ENCODE results near the gene STK24.

Gene STK24

DNA sequence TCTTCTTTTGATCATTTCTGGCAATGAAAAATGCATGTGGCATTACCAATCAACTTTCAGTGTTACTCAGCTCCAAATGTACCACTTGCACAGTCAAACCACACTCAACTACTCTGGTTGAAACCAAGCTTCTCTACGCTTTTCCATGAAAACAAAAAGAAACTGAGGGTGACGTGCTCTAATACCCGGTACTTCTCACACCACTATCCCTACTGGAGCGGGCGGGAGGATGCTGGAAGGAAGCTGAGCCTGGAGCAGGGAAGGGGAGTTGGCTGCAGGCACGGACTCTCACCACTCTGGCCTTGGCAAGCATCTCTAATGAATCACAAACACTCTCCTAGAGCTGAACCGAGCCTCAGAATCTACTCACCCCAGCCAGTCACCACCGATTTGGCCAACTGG, 48.2 kb downstream of the STK24 start:
- no peak for DNase-seq

DNA sequence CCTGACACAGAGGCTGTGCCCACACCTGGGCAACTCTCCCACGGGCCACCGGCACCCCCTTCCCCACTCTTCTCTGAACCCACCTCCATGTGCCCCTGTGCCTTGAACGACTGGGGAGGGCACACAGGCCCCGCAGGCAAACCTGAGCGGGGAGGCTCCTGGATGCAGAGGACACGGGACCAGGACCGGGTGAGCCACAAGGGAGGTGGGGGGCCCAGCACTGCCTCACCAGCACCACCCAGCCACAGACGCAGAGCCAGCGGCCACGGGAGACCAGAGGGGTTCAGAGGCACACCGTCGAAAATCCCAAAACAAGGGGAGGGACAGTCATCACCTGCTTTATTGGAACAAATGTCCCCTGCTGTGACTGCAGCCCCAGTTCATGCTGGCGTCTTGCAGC, 49.4 kb downstream of the STK24 start:
- no peak for DNase-seq

DNA sequence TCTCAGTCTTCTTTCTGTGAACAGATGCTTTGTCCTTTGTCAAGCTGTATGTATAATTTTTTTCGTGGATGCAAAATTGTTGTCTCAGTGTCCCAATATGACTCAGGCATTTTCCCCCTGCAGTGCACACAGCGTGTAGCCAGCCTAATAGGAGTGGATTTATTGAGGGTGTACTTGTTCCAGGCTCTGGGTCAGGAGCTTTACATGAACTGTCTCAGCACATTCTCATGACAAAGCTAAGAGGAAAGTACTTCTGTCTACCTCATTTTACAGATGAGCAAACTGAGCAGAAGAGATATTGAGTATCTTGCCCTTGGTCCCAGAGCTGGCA, 50.8 kb downstream of the STK24 start:
- no peak for DNase-seq

DNA sequence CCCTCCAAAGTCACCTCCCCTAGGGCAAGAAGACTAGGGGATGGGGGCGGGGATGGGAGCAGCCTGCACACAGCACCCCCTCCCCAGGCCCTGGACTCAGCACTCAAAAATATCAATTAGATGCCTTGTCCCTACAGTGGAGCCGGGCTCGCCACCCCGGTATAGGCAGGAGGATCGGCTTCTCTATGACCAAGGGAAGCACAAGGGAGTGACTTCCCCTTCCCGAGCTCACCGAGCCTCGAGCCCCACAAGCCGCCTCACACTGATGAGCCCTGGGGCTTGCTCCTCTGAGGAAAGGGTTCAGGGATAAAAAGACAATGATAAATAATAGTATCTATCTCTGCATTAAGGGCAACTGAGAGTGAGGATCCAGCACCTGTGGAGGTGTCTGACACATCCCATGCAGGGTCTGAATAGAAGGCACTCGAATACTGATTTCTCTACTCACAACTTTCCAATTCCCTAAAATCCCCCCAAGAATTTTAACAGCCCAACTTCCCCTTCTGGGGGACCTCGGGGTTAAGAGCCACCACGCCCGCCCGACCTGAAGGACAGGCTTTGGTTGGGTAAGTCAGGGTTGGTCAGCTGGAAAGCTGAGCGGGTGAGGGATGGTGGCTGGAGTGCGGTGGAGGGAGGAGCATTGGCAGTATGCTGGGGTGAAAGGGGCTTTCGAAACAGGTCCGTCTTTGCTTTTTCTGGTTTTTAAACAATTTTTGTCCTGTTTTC, 51.3 kb downstream of the STK24 start:
- no peak for DNase-seq

- DNase-seq = no peak
Observed at GRCh38 chr13:98524793-98525192, 52.1 kb downstream of the STK24 start.

GRCh38 chr13:98524391-98524790, 52.5 kb downstream of the STK24 start:
- DNase-seq = no peak

DNA sequence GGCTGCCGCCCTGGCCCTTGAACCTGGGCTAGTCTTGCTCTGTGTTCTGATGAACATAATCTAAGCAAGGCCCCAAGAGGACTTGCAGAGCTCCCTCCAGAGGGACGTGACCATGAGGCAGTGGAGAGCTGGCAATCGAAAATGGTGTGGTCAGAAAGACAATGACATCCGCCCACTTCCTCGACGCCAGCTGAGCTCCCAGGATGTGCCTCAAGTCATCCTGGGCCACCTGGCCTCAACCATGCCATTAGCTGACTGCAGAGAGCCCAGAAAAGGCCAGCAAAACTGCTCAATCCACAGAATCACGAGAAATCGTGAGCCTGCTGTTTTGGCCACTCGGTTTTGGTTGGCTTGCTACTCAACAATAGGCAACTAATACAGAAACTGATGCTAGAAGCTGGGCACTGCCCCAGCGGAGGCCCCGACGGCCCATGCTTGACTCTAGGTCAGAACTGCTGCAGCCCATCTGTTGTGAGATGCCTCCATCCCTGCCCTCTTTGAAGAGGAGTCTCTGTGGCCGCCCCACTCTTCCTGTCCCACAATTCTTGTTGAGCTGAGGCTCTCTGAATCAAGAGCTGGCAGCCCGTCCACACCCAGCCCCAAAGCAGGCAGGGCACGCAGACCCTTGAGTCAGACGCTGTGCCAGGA, 53.3 kb downstream of the STK24 start:
- DNase-seq = no peak

DNA sequence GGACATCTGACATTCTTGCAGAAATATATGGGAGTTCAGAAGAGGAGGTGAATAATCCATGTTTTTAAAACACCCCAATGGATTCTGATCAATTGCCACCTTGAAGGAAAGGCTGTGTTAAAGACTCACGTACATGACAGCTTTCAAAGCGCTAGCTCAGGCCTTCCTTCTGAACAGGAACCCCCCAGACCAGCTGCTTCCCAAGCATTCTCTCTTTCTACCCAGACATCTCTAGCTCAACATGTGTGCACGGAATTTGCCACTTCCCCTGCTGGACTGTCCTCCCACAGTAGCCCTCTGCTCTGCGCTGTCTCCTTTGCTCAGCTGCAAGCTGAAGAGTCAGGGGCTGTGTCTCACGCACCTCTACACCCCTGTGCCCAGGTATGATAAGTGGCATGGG, 54.5 kb downstream of the STK24 start:
- peak; percentile 12 for DNase-seq

GRCh38 chr13:98521461-98522247, 55.3 kb downstream of the STK24 start:
- no peak for DNase-seq

DNA sequence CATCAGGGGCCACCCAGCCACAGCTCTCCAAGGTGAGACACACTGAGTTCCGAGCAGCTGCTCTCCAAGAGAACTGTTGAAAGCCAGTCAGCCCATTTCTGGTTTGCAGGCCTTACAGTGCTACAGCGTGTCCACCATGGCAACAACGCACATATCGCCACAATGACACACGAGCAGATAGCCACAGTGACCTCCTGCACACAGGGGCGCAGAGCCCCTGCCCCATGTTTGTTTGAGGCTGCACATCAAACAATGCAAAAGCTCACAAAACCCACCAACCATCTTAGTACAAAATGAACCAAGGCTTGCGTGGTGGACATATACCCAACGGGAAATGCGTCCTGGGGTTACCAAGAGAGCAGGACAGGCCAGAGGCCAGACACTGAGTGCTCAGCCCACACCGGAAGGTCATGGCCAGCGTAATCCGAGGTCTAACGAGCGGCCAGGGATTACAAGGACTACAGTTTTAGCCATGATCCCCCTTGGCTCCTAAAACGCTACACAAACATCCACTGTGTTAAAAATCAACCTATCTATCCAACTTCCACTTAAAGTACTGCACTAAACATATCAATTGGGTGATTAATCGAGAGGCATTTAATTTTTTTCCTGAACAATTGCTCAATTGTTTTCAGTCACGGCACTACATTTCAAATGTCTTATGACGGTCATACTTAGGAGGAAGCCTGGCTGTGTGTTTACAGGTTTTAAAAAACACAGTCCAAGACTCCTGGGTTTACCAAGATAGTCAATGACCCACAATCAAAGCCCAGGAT, 56.0 kb downstream of the STK24 start:
- DNase-seq = no peak

DNA sequence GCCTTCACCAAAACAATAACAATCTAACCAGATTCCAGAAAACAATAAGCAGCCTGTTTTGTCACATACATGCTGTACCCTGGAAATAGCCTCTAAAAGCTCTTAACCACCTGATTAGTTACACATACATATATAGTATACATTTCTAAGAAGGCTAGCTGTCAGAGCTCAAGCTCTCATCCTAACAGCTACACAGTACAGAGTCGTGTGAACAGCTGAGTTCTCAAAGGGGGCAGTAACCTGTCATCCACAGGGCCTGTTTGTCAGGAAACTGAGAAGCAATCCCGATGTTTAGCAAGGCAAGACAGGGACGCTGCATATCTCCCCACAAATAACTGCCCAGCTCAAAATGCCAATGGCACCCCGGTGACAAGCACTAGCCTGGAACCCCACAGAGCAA, 56.9 kb downstream of the STK24 start:
- DNase-seq = no peak

DNA sequence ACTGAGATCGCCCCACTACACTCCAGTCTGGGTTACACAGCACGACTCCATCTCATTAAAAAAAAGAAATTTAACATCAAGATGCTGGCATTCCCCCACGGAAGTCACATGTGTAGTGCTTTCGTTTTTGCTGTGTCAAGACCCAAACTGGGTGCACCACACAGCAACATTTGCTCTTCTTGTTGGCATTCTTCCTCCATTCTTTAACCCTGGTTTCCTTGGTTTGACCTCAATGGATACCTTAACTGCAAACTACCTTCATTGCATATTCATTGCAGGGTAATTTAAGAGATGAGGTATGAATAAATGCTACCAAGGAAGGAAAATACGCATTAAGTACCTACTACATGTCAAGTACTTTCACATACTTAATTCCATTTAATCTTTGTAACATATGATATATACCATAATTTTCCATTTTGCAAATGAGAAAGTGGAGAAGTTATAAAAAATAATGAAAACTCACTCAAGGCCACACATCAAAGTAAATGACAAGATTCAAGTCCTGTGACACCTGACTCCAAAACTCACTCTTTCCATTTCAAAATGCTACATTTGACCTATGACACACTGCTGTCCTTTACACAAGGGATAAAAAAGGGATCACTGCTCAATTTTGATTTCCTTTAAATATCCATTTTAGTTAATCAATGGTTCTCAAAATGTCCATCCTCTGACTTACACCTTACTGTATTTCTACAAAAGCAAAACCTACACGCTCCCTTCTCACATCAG, 59.2 kb downstream of the STK24 start:
- no peak for DNase-seq

DNA sequence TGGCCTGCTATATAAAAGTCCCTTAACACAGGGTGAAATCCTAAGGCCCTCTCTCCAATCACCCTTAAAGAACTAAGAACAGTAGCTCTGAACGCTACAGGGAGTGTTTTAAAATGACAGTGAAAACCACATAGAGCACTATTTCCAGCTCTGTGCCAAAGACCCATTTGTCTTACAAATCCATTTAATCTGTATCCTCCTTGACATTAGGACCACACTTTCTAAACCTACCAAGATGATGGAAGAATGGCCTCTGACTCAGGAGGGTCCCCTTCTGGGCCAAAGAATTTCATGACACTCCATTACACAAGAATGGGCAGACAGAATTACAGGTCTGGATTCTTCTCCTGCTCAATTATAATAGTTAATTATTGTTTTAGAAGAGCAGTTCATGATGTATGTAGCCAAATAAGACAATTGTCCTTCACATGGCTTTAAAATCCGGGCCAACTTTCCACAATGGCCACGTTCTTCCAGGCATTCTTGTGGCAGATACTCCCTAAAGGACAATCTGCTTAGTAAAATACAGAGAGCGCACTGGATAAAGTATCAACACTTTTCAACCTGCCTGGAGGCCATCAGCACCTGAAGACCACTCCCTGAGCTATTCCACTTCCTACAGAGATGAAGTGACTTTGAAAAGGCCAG, 61.0 kb downstream of the STK24 start:
- no peak for DNase-seq

DNA sequence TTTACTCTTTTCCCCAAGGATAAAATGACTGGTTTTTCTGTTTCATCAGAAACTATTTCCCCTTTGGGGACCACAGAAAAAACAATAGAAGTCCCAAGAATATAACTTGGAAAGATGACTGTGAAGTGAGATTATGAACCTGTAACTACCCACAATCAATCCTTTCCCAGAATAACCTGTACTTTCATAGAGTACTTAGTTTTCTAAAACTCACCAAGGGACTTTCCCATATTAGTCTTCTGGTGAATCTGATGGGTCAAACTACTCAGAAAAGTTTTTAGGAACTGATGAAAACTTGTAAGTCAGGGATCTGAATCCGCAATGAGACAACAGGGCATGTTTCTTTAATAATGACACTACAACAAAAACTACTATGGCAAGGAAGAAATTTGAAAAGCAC, 62.6 kb downstream of the STK24 start:
- no peak for DNase-seq

DNA sequence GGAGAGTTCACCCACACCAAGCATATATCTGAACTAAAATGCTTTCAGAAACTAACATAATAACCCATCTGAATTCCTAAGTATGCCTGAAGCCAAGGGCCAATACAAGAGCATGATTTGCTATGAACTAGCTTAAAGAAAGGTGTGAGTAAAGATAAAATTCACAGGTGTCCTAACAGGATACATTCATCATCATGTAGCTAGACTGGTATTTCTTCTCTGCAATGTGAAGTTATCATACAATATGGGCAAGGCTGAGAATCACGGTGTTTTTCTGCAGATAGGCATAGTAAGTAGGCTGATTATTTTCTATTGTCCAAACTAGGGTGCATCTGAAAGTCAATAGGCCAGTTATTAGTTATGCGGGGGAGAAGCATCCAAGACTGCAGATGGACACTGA, 63.1 kb downstream of the STK24 start:
- DNase-seq = no peak

- DNase-seq = no peak
Observed at GRCh38 chr13:98512774-98513665, 63.9 kb downstream of the STK24 start.

DNA sequence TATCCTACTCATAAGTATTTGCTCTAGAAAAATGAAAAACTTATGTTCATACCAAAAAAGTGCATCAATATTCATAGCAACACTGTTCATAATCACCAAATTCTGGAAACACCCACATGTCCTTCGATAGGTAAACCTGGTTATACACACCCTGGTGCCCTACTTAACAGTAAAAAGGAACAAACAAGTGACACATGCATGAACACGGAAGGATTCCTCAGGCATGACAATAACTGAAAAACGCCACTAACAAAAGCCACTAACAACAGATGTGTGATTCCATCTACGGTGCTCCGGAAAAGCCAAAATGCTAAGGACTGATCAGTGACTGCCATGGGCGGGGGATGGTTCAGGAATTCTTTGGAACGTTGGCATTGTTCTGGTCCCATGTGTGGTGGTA, 65.5 kb downstream of the STK24 start:
- no peak for DNase-seq

- no peak for DNase-seq
Observed at GRCh38 chr13:98510156-98510509, 66.8 kb downstream of the STK24 start.

DNA sequence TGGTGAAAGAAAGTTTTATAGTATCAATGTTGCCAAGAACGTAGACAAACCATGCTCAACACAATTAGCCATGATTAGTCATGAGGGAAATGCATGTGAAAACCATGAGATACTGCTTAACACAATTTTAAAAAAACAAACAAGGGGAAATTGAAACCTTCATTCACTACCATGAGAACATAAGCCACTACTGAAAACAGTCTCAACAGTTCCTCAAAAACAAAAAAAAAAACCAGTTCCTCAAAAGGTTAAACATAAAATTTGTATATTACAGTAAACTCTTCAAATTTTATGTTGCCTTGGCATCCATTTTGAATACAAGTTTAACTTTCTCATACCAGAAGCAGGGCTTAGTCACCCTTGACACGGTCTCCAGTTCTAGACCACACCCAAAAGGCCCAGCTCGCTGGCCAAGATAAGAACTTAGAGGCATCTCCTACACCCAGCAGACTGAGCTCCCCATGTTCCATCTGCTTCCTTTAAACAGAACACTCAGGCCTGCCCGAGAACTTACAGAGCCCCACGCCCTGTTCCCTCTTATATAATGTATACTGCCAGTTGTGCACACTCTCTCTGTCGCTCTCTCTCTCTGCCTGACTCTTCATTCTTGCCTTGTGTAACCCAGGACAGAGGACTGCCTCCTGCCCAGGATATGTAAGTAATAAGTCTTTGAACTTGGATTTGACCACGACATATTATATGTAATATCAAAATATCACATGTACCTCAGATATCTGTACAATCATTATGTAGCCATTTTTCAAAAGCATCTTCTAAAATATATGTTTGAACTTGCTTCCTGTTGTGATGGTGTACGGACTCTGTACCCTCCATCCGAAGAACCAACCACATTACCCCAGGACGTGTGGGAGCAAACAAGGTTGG, 67.4 kb downstream of the STK24 start:
- DNase-seq = peak; percentile 96

- no peak for DNase-seq
Observed at GRCh38 chr13:98508685-98509084, 68.2 kb downstream of the STK24 start.
